GM18909 (cell line): ENCODE results near the gene CLOCK.
A peak's percentile ranks its signal among the peaks of the same experiment; 100 is the strongest.

ENCODE experiments used
- ATAC-seq: cut with Tn5 transposase; IDR thresholded peaks from one replicate; pipeline ENCODE4 v1.9.1; 2021; ENCODE audit warnings: mild to moderate bottlenecking; ENCODE audit not compliant: unreplicated experiment, poor library complexity

The CLOCK gene

GRCh38 chr4:55437356-55437796 is 109.3 kb downstream of the CLOCK start:
- ATAC-seq: no peak

GRCh38 chr4:55435141-55435841 is 111.4 kb downstream of the CLOCK start:
- peak; percentile 62 for ATAC-seq

DNA sequence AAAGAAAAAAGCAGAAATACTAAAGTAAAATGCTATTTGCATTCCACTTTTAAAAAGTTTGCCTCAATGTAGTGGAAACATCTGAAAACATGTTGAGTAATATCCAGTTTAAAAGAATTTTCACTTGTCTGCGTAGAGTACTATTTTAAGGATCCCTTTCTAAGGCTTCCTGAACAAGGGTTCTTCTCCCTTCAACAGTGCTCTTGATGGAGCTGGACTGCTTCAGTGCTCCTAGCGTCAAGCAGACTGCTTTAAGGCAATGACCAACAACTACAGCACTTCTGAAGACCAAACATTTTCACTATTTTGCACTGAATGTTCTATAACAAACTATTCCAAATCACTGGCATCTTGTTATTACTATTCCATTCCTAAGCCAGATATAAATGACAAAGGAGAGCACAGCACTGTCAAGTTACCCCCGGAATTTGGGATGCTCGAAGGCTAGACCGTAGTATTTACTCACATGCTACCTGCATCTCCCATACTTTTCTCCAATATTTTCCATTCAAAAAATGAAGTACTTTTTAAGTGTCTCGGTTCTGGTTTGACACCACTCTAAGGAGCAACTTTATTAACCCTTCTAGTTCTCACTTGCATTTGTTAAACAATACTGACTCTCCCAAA is 114.9 kb downstream of the CLOCK start:
- no peak for ATAC-seq

- no peak for ATAC-seq
Measured at GRCh38 chr4:55424791-55425190, 121.9 kb downstream of the CLOCK start.

GRCh38 chr4:55416176-55416575 is 130.5 kb downstream of the CLOCK start:
- ATAC-seq: no peak

GRCh38 chr4:55411621-55412020 is 135.1 kb downstream of the CLOCK start:
- no peak for ATAC-seq

- no peak for ATAC-seq
Measured at GRCh38 chr4:55410431-55410830, 136.3 kb downstream of the CLOCK start.

- peak; percentile 88 for ATAC-seq
Measured at GRCh38 chr4:55409468-55410171, 137.1 kb downstream of the CLOCK start.

DNA sequence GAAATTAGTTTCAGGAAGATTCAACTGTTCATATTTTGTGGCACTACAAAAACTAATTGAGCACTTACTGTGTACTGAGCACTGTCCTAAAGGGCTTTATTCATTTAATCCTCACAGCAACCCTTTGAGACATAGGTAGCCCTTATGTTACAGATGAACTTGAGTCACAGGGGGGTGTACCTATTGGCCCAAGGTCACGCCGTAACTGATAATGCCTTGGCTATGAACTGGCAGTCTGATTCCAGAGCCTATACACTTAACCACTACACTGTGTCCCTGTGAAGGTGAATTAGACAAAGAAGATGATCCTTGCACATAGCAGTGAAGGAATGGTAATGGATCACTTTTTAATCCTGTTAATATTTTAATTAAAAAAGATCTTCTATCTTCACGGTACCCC is 138.9 kb downstream of the CLOCK start:
- ATAC-seq: no peak

GRCh38 chr4:55407119-55407518 is 139.6 kb downstream of the CLOCK start:
- no peak for ATAC-seq

- no peak for ATAC-seq
Measured at GRCh38 chr4:55406545-55406944, 140.2 kb downstream of the CLOCK start.

GRCh38 chr4:55405073-55405472 is 141.6 kb downstream of the CLOCK start:
- no peak for ATAC-seq

DNA sequence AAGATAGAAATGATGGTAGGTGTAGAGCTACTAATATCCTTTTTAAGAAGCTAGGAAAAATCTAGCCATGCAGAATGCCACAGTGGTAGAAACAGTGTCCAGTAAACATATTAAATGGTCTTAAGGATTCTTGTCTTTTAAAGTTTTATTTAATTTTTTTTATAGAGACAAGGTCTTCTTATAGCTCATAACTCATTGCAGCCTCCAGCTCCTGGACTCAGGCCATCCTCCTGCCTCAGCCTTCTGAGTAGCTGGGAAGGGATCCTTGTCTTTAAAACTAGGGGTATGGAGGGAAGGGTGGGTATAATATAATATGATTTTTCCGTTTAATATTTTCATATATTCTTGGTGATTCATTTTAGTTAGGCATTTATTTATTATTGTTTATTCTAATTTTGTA is 147.1 kb downstream of the CLOCK start:
- ATAC-seq: no peak

- no peak for ATAC-seq
Measured at GRCh38 chr4:55398966-55399365, 147.7 kb downstream of the CLOCK start.

- ATAC-seq: no peak
Measured at GRCh38 chr4:55398461-55398860, 148.2 kb downstream of the CLOCK start.

GRCh38 chr4:55397520-55398321 is 149.0 kb downstream of the CLOCK start:
- no peak for ATAC-seq

DNA sequence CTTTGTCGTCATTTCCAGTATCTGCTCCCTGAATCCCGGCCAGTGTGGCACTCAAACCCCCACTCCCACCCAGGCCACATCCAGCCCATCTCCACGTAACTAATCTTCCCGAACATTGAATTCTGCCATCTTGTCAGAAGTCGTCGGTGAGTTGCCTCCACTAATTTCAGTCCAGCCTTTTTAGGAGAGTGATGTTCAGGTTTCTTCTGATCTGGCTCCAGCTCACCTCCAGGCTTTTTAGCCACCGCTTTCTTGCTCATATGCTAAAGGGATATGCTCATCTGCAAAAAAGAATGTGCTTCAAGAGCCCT is 149.6 kb downstream of the CLOCK start:
- ATAC-seq: no peak

GRCh38 chr4:55396308-55397125 is 150.2 kb downstream of the CLOCK start:
- peak; percentile 28 for ATAC-seq

DNA sequence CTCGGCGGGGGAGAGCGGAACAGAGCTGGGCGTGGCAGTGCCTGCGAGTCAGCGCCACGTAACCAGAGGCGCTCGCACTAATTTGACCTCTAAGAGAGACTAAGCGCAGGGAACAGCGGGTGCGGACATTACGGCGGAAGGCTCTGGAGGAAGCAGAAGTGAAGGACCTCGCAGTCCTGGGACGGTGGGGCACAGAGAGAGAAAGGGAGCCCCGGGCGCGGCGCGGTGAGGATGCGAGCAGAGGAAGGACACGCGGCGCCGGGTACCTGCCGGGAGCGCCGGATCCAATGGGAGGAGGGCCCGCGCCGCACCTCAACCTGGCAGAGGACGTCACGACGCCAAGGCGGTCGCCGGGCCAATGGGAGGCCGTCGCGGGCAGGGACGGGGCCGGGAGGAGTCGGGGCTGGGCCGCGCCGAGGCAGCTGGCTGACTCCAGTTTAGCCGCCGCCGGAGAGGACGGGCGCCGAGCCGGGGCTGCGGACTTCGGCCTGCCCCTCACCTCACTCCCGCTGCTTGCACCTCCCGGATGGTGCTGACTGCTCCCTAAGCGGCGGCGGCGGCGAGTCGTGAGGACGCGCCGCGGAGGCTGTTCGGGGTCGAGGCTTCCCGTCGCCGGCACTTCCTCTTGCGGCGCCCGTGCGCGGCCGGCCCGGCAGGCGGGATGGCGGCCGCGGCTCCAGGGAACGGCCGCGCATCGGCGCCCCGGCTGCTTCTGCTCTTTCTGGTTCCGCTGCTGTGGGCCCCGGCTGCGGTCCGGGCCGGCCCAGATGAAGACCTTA is 151.0 kb downstream of the CLOCK start, which contains the start of gene TMEM165:
Gene TMEM165 (plus strand): TSS at position 429 of the 779 bp plus-strand sequence. CDS start 233 bp downstream, at position 662.
- peak; percentile 93 for ATAC-seq
